Measurements from ENCODE around the gene ITGB4. TPM values are rescaled to one million over a fixed set of nuclear protein-coding genes. Genes with fewer than 3 reads are reported as not detected.

The ITGB4 gene
- total and polyA plus RNA-seq, 2 of the 13 experiments (the other 11 are each of a cell fraction or from before 2014, with no cell fraction given): 6.9 to 14.5 TPM

DNA sequence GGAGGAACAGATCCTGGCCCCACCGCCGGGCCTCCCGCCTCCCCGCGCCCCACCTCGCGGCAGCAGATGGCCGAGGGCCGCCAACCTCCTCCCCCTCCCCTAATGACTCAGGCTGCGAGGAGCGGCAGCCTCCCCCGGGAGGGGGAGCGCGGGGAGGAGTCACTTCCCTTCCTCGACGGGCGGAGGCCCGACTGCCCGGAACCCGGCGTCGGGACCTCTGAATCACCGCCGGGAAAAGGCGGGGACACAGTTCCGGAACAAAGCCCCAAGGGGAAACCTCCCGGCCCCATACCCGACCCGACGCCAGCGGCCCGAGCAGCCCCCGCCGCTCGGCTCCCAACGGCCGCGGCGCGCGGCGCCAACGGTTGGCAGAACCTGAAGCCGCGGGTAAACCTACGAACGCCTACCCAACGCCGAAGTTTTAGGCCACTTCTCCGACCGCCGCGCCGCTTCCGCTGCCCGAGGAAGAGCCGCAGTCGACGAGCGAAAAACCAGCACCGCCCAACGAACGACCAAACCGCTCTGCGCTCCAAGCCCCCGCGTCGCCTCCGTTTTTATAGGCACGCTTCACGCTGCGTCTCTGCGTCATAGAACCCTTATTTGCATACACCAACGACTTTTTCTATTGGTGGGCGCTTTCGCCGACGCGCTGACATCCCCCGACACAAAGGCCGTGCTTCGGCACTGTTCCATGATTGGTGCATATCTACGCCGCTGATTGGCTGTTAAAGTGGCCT is 58.2 kb downstream of the ITGB4 start (continued):
- TF ChIP-seq ZNF704 (CRISPR knock-in tag; IDR thresholded peaks at IDR 0.05; ENCODE audit: borderline replicate concordance) (peak; percentile 90; the same call in 1 of the 2 replicates), ZNF562 (CRISPR knock-in tag; IDR thresholded peaks at IDR 0.05; ENCODE audit: borderline replicate concordance) (0 out of 2 replicates have a peak, but pooled peaks have one; percentile 55), CHCHD3 (CRISPR knock-in tag; IDR thresholded peaks at IDR 0.05) (no peak; the same call in 1 of the 2 replicates), SMARCE1 (IDR thresholded peaks at IDR 0.05; ENCODE audit: borderline replicate concordance) (no peak), IRF2 (CRISPR knock-in tag; IDR thresholded peaks at IDR 0.05) (peak; percentile 93; the same call in 1 of the 2 replicates), HDAC6 (IDR thresholded peaks at IDR 0.05; ENCODE audit: low read depth, low read length) (peak; percentile 88), NR2F2 (IDR thresholded peaks at IDR 0.05; ENCODE audit: borderline replicate concordance, low read depth) (no peak), ZBTB3 (CRISPR knock-in tag; IDR thresholded peaks at IDR 0.05; ENCODE audit: borderline replicate concordance, low read depth) (no peak; the same call in 1 of the 2 replicates), MYC (CRISPR knock-in tag; IDR thresholded peaks at IDR 0.05; ENCODE audit: borderline replicate concordance) (peak; percentile 84; the same call in 1 of the 2 replicates), ATF7-NPFF (CRISPR knock-in tag; IDR thresholded peaks at IDR 0.05; ENCODE audit: low read depth) (peak; percentile 84), CCAR2 (optimal IDR thresholded peaks at IDR 0.05; ENCODE audit: low read depth, low read length) (no peak), CBFB (CRISPR knock-in tag; IDR thresholded peaks at IDR 0.05) (peak; percentile 88), ZSCAN31 (CRISPR knock-in tag; IDR thresholded peaks at IDR 0.05; ENCODE audit: low read depth) (peak; percentile 97), HMGXB3 (CRISPR knock-in tag; IDR thresholded peaks at IDR 0.05; ENCODE audit: borderline replicate concordance) (peak; percentile 99), PLRG1 (conservative IDR thresholded peaks at IDR 0.05) (no peak)
- TF ChIP-seq, protein P1, sequence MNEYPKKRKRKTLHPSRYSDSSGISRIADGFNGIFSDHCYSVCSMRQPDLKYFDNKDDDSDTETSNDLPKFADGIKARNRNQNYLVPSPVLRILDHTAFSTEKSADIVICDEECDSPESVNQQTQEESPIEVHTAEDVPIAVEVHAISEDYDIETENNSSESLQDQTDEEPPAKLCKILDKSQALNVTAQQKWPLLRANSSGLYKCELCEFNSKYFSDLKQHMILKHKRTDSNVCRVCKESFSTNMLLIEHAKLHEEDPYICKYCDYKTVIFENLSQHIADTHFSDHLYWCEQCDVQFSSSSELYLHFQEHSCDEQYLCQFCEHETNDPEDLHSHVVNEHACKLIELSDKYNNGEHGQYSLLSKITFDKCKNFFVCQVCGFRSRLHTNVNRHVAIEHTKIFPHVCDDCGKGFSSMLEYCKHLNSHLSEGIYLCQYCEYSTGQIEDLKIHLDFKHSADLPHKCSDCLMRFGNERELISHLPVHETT (CRISPR knock-in tag; conservative IDR thresholded peaks at IDR 0.05): no peak; the same call in 1 of the 2 replicates
- TF ChIP-seq, protein P2, sequence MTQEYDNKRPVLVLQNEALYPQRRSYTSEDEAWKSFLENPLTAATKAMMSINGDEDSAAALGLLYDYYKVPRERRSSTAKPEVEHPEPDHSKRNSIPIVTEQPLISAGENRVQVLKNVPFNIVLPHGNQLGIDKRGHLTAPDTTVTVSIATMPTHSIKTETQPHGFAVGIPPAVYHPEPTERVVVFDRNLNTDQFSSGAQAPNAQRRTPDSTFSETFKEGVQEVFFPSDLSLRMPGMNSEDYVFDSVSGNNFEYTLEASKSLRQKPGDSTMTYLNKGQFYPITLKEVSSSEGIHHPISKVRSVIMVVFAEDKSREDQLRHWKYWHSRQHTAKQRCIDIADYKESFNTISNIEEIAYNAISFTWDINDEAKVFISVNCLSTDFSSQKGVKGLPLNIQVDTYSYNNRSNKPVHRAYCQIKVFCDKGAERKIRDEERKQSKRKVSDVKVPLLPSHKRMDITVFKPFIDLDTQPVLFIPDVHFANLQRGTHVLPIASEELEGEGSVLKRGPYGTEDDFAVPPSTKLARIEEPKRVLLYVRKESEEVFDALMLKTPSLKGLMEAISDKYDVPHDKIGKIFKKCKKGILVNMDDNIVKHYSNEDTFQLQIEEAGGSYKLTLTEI (CRISPR knock-in tag; conservative IDR thresholded peaks at IDR 0.05): no peak
